Endothelial cell of umbilical vein (primary cell): Measurements from ENCODE around the gene PNPLA2.

Experiments
- EZH2 ChIP-seq: IDR thresholded peaks from 2 replicates; pipeline ENCODE4 v1.6.1; 2012; ENCODE audit warnings: borderline replicate concordance, low read depth, mild to moderate bottlenecking, moderate library complexity, low read length, inconsistent platforms; ENCODE audit not compliant: severe bottlenecking
- FOS ChIP-seq: IDR thresholded peaks from 2 replicates; pipeline ENCODE4 v1.6.1; 2011; ENCODE audit warnings: mild to moderate bottlenecking, low read length, moderate library complexity, borderline replicate concordance; ENCODE audit not compliant: insufficient read depth
- JUN ChIP-seq: IDR thresholded peaks from 2 replicates; pipeline ENCODE4 v1.6.1; 2011; ENCODE audit warnings: borderline replicate concordance, low read depth; ENCODE audit not compliant: insufficient read length, insufficient read depth
- MYC ChIP-seq: IDR thresholded peaks from one replicate; pipeline ENCODE4 v1.6.1; 2011; ENCODE audit warnings: mild to moderate bottlenecking, low read depth, low read length
- POLR2A ChIP-seq: IDR thresholded peaks from 2 replicates; pipeline ENCODE4 v1.6.1; 2012; ENCODE audit warnings: low read depth, mild to moderate bottlenecking, control low read depth, low read length
- POLR2AphosphoS5 ChIP-seq: IDR thresholded peaks from 2 replicates; pipeline ENCODE4 v1.6.1; 2012; ENCODE audit warnings: low read depth, mild to moderate bottlenecking, control low read depth, low read length, moderate library complexity; ENCODE audit not compliant: insufficient read depth
- TF ChIP-seq, protein P1 (sequence below), 2 donors: IDR thresholded peaks; 1 replicate in 1 of 2; 2 replicates in 1 of 2; pipeline ENCODE4 v1.5.1; 2011; ENCODE audit warnings: low read length in 2 of 2, mild to moderate bottlenecking in 2 of 2, moderate library complexity in 2 of 2, control low read depth in 1 of 2, inconsistent platforms in 1 of 2, low read depth in 1 of 2; ENCODE audit not compliant: insufficient read depth in 1 of 2; ENCODE audit errors: extremely low read depth in 1 of 2
- TF ChIP-seq, protein P2 (sequence below): IDR thresholded peaks from 2 replicates; pipeline ENCODE4 v1.6.1; 2011; ENCODE audit not compliant: insufficient read depth, insufficient read length

DNA sequence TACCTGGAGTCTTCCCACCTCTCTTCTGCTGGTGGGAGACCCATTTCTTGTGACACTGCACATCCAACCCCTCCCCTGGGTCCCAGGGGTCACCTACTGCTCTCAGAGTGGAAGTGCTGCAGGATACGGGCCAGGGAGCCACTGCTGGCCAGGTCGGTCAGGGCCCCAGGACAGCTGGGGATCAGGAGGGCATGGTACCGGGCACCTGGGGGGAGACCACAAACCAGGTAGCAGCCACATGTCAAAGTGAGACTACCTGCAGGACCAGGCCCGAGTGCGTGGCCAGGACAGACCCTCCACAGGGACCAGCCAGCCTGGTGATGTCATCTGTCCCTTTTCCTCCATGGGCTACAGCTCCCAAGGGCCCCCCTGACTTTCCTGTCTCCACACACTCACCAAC, 45.3 kb upstream of the PNPLA2 start:
- TF ChIP-seq, protein P1, sequence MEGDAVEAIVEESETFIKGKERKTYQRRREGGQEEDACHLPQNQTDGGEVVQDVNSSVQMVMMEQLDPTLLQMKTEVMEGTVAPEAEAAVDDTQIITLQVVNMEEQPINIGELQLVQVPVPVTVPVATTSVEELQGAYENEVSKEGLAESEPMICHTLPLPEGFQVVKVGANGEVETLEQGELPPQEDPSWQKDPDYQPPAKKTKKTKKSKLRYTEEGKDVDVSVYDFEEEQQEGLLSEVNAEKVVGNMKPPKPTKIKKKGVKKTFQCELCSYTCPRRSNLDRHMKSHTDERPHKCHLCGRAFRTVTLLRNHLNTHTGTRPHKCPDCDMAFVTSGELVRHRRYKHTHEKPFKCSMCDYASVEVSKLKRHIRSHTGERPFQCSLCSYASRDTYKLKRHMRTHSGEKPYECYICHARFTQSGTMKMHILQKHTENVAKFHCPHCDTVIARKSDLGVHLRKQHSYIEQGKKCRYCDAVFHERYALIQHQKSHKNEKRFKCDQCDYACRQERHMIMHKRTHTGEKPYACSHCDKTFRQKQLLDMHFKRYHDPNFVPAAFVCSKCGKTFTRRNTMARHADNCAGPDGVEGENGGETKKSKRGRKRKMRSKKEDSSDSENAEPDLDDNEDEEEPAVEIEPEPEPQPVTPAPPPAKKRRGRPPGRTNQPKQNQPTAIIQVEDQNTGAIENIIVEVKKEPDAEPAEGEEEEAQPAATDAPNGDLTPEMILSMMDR (IDR thresholded peaks at IDR 0.05; ENCODE audit: extremely low read depth in 1 of 2, insufficient read depth in 1 of 2, low read depth in 1 of 2, low read length in 2 of 2) = no peak
- TF ChIP-seq EZH2 (no peak), POLR2A (no peak), POLR2AphosphoS5 (no peak), FOS (no peak), MYC (no peak), JUN (no peak)
- TF ChIP-seq, protein P2, sequence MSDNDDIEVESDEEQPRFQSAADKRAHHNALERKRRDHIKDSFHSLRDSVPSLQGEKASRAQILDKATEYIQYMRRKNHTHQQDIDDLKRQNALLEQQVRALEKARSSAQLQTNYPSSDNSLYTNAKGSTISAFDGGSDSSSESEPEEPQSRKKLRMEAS = no peak
